Measurements from ENCODE around the gene RAB31.

The RAB31 gene

GRCh38 chr18:9804517-9805104 lies 96.5 kb downstream of the RAB31 start:
- no peak for TF ChIP-seq CTCF (IDR thresholded peaks at IDR 0.05; ENCODE audit: control extremely low read depth, extremely low read depth, low read depth, missing control alignments)
- CTCF ChIA-PET: no interaction called here
- POLR2A ChIA-PET: no interaction called here
- DNase-seq (ENCODE audit: extremely low spot score): no peak

DNA sequence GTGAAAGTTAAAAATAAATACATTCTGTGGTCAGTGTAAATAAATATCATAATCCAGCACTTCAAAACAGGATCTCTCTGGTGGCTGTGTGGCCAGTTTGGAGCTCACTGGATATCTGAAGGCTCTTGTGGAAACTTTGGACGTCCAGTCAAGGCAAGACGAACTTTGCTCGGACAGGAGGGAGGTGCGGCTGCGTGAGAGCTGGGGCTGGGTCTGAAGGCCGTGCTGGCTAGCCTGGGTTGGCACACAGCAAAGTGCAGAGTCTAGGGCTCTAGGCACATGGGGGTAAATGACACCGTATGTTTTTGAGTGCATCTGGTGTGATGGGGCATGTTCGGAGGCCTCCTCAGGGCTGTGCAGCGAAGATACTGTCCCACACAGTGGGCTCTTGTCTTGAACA lies 98.8 kb downstream of the RAB31 start:
- no peak for TF ChIP-seq CTCF (IDR thresholded peaks at IDR 0.05; ENCODE audit: control extremely low read depth, extremely low read depth, low read depth, missing control alignments)
- ChIA-PET CTCF (no interaction called here), POLR2A (no interaction called here)
- DNase-seq (ENCODE audit: extremely low spot score): no peak

DNA sequence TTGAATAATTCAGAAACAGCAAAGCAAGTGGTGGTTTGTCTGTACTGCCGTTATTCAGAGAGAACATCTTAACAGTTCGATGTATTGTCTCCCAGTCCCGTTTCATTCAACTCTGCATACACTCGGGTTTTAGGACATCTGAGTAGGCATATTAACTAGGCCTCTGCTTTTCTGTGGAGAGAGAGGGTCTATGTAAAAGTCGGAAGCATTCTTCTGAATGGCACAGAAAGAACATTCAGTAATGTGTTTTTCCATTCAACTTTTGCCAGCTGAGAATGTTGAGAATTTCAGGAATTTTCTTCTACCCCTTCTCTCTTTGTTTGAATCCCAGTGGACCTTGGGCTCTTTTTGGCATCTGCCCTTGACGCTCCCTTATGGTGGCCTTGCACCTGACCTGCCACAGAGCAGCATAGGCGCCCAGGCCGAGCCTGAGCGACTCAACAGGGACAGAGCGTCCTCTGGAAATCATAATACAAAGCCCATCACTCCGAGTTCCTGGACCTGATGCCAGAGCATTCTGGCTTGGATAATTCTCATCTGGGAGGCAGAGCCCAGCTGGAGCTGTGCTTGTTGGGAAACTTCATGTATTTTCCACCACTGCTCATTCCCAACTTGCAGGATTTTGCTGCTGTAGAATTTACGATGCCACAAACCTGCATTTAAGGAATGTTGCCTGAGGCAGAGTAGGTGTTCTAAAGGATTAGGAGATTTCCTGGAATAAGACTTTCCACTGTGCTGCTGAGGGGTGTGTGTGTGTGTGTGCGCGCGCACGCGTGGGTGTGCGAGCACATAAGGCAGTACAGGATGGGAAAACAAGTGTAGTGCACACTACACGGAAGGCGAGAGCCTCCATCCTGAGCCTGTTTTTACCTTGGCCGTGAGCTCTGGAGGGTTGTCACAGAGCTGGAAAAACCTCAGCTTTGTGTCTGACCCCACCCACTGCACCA lies 100.5 kb downstream of the RAB31 start:
- CTCF ChIA-PET: interaction anchor here (0.6 kb wide), 1 partner anchor 39 kb away, joined by 3 read pairs; no protein-coding TSS in a partner anchor
- POLR2A ChIA-PET: no interaction called here

DNA sequence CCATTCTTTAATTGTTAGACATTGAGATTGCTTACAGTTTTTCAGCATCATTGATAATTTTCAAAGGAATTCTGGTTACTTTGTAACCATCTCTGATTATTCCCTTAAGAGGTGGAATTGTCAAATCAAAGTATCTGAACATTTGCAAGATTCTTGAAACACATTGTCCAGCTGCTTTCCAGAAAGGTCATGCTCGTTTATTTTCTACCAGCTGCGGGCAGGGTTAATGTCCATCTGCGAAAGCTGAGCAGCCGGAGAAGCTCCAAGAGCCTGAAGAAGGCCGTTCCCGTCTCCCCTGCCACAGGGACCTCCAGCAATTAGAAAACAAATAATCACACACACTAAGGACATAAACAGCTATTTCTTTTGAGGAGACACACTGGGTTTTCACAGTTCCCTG lies 101.6 kb downstream of the RAB31 start:
- DNase-seq (ENCODE audit: extremely low spot score): no peak
- CTCF ChIA-PET: interaction anchor here (0.6 kb wide), 1 partner anchor 37 kb away, joined by 3 read pairs; no protein-coding TSS in a partner anchor
- POLR2A ChIA-PET: no interaction called here
- TF ChIP-seq CTCF (IDR thresholded peaks at IDR 0.05; ENCODE audit: control extremely low read depth, extremely low read depth, low read depth, missing control alignments): no peak

More for the DNA sequence above, 100.5 kb downstream of the RAB31 start:
- no peak for DNase-seq (ENCODE audit: extremely low spot score)
- no peak for TF ChIP-seq CTCF (IDR thresholded peaks at IDR 0.05; ENCODE audit: control extremely low read depth, extremely low read depth, low read depth, missing control alignments)

DNA sequence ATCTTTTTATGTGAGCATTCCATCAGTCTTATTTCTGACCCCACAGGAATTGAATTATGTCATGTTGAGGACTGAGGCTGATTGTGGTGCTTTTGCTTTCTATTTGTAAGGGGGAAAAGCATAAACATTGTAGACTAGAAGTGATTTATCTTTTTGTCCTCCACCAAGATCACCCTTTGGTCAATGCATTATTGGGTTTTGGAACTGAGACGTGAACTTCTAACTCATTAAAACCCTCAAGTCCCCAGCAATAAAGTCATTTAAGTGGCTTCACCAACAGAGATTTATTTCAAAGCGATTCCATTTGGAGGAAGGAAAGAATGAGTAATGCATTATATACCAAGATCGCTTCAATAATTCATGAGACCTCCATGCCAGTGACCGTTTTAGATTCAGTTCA lies 102.2 kb downstream of the RAB31 start:
- no peak for DNase-seq (ENCODE audit: extremely low spot score)
- CTCF ChIA-PET: no interaction called here

More for the DNA sequence above, 102.2 kb downstream of the RAB31 start:
- TF ChIP-seq CTCF (IDR thresholded peaks at IDR 0.05; ENCODE audit: control extremely low read depth, extremely low read depth, low read depth, missing control alignments): no peak
- POLR2A ChIA-PET: no interaction called here
